Superior temporal gyrus (tissue), 1 donor: ENCODE data around the gene PLIN4.

Experiments used
- DNase-seq: peaks from one replicate; pipeline ENCODE4 v3.0.0-alpha.2; 2016; ENCODE audit errors: extremely low spot score

Gene PLIN4

DNA sequence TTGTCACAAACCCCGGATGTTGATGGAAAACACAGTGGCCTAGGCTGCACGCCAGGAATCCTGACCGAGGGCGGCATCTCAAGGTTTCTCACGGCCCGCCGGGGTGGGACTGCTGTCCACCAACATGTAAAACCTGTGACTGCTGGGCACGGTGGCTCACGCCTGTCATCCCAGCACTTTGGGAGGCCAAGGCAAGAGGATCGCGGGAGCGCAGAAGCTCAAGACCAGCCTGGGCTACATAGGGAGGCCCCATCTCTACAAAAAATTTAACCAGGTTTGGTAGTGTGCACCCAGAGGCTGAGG lies 11.2 kb downstream of the PLIN4 start:
- no peak for DNase-seq

DNA sequence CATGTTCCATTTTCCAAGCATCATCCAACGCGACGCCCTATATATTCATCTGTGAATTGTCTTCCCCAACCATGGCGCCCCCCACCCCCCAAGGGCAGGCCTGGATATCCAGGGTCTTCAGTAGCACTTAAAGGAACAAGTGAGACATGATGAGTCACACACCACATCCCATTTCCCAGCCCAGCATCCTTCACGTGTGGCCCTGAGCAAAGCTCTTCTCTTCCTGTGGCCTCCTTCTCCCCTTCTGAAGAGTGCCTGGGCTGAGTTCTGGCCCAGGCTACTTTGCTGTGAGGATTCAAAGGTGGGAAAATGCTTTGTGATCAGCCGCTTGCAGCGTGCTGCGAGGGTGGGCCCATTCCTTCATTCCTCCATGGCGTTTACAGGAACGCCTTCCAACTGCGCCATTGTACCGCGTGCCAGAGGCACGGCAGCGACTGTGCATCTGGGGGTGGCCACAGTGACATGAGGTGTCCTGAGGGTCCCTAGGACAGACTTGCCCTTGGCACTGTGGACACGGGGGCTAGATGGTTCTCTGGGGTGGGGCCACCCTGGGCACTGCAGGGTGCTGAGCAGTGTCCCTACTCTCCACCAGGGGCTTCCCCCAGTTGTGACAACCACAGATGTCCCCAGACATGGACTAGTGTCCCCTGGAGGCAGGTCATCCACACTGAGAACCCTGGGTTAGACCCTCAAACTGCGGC lies 11.7 kb downstream of the PLIN4 start:
- DNase-seq, result no peak

GRCh38 chr19:4505570-4506448 lies 12.5 kb downstream of the PLIN4 start:
- no peak for DNase-seq

DNA sequence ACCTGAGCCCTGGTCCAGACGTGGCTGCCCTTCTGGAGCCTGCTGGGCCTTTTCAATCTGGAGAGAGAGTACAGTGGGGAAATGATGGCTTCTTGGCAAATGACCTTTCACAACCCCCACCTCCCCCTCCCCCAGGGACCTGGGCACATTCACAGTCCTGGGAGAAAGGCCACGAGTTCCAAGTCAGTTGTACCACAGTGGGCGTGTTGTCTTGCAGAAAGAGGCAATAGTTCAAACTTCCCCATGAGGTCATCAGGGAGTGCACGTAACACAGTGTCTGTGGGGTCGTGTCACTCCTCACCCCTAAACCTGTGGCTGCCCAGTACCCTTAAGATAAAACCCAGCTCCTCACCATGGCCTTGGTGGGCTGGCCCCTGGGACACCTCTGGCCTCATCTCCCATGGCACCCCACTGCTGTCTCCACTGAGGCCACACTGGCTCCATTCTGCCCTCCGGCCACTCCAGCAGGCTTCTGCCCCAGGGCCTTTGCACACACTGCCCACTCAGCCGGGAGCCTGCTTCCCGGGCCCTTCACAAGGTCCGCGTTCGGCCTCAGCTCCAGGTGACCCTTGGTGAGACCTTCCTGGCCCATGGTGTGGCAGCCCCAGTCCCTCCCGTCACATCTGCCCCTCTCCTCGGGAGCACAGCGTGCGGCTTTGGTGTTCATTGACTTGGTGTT lies 13.3 kb downstream of the PLIN4 start:
- no peak for DNase-seq

DNA sequence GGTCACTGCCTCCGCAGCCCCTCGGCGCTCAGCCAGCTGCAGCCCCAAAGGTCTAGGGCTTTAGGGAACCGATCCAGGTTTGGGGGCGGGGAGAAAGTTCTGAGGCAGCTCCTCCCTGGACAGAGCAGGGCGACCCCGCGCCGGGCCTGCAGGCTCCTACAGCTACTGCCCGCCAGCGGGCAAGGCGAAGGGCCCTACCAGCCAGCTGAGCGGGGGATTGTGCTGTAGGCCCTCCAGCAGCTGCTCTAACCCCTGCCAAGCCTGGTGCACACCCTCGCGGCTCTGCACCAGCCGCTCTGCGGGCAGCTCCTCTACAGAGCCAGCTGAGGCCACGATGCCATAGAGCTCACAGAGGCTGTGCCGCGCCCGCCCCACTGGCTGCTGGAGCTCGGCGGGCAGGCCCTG lies 14.0 kb downstream of the PLIN4 start:
- peak; percentile 12 for DNase-seq

- DNase-seq, result no peak
Measured at GRCh38 chr19:4503825-4504170, 14.5 kb downstream of the PLIN4 start.

GRCh38 chr19:4503132-4503824 lies 15.0 kb downstream of the PLIN4 start:
- DNase-seq, result no peak

GRCh38 chr19:4502282-4503131 lies 15.8 kb downstream of the PLIN4 start:
- DNase-seq, result no peak

- DNase-seq, result no peak
Measured at GRCh38 chr19:4501691-4502090, 16.6 kb downstream of the PLIN4 start.

DNA sequence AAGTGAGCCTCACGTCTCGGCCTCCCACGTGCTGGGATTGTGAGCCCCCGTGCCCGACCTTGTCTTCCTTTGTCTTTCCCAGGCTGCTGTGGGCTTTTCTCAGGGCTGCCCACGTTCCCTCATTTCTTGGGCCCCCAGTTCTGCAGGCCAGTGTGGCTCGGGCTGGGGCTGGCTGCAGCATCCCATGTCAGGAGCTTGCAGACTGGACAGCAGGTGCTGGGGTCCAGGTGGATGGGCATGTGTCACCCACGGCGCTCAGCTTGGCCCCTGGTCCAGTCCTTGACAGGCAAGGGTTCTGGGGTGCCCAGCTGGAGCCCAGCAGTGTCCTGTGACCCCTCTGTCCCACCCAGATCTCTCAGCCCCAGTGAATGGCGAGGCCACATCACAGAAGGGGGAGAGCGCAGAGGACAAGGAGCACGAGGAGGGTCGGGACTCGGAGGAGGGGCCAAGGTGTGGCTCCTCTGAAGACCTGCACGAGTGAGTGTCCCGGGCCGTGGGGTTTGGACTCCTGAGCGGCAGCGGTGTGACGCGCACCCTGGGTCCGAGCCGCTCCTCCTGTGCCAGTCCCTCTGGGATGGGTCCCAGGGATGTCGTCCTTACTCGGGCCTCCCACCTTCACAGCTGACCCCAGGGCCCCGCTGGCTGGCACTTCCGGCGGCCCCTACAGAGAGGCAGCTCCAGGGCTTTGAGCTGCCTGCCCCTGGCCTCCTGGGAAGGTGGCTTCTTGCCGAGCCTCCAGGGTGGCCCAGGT lies 17.3 kb downstream of the PLIN4 start:
- no peak for DNase-seq

DNA sequence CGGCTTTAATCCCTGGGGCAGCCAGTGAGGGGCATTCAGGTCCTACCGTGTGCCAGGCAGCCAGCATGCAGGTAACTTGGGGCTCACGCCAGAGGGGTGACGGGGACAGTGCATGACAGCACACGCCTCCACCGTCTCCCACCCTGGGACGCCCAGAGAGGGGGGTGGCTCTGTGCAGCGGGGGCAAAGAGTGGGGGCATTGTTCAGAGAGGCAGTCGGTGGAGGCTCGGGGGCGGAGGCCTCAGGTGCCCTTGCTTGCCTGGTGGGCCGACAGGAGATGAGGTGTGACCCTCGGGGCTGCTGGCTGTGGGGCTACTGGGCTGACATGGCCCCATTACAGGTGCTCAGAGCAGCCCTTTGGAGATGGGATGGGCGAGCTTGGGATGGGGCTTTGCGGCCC lies 18.4 kb downstream of the PLIN4 start:
- DNase-seq, result no peak

GRCh38 chr19:4499318-4499717 lies 19.0 kb downstream of the PLIN4 start:
- DNase-seq, result no peak

GRCh38 chr19:4498694-4499093 lies 19.6 kb downstream of the PLIN4 start:
- no peak for DNase-seq

DNA sequence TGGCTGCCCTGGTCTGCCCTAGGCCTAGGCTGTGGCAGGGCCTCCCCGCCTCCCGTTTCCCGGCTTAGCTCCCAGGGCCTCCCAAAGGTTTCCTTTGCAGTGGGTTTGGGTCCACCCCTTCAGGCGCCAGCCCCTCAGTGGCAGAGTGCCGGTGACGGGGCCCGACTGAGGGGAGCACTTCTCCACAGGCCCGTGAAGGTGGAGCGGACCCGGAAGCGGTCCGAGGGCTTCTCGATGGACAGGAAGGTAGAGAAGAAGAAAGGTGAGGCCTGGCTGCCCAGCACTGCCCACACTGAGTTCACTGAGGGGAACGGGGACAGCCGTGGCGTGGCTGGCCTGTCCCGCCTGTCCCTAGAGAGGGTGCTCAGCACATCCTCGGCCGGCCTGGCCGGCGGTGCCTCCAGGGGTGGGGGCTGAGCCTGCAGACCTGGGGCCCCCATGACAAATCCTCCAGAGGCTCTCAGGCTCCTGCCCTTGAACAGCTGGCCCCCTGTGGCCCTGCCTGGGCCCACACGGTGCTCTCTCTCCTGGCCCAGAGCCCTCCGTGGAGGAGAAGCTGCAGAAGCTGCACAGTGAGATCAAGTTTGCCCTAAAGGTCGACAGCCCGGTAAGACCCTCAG lies 20.4 kb downstream of the PLIN4 start:
- DNase-seq, result no peak

DNA sequence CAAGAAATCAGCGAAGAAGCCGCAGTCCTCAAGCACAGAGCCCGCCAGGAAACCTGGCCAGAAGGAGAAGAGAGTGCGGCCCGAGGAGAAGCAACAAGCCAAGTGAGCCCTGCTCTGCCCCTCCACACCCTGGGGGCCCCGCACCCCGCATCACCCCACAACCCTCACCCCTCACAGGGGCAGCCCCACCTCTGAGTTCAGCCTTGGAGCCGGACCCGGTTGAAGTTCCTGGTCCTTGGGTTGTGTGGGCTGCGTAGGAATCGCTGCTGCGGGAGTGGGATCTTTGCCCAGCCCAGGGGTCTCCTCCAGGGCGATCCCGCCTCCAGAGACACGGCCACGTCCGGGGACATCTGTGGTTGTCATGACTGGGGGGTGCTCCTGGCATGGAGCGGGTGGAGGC lies 22.0 kb downstream of the PLIN4 start:
- DNase-seq, result no peak

DNA sequence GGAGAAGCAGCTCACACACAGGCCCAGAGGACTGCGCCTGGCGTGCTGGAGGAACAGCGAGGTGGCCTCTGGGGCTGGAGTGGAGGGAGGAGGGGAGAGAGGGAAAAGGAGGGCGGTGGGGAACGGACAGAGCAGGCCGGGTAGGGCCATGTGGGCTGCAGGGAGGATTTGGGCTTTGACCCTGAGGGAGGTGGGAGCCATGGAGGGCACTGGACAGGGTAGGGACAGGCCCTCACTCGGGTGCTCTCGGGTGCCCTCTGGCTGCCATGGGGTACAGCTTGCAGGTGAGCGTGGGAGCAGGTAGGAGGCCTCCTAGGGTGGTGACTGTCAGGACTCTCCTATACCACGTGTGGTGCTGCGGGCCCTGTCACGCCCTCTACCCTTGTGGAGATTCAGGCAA lies 22.8 kb downstream of the PLIN4 start:
- DNase-seq, result no peak

DNA sequence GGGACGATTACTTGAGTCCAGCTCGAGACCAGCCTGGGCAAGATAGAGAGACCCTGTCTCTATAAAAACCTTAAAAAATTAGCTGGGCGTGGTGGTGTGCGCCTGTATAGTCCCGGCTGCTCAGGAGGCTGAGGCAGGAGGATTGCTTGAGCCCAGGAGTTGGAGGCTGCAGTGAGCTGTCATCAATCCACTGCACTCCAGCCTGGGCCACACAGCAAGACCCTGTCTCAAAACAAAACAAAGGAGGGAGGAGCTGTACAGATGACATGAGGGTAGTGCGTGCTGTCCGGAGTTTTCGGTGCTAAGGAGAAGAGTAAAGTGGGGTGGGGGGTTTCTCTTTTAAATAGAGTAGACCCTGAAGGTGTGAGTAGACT lies 23.6 kb downstream of the PLIN4 start:
- DNase-seq, result no peak

- no peak for DNase-seq
Measured at GRCh38 chr19:4493929-4494690, 24.2 kb downstream of the PLIN4 start.

DNA sequence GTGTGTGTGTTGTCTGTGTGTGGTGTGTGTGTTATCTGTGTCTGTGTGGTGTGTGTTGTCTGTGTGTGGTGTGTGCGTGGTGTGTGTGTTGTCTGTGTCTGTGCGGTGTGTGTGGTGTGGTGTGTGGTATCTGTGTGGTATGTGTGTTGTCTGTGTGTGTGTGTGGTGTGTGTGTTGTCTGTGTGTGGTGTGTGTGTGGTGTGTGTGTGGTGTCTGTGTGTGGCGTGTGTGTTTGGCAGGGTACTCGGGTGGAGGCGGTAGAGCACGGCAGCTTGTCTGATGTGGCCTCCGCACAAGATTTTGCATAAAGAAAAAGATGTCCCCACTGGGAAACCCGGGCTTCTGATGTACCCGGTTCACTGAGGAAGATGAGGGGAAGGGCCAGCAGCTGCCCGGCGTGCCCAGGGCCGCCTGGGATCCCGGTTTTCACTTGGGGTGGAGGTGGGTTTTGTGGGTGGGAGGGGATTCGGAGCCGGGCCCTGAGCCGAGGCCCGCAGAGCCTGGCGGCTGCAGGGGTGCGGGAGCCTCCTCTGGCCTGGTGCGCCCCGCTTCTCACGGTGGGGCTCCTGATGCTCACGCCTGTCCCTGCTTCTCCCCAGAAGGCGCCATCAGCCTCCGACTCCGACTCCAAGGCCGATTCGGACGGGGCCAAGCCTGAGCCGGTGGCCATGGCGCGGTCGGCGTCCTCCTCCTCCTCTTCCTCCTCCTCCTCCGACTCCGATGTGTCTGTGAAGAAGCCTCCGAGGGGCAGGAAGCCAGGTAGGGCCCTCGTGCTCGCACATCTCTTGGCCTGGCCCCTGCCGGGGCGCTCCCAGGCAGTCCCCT lies 25.0 kb downstream of the PLIN4 start:
- DNase-seq, result no peak
